NCI-H524 treated with DMSO at 0.1 percent for 48 hours (cell line): ENCODE data around the gene INPPL1.

Experiments
- DNase-seq: peaks from one replicate; lab custom pipeline; 2025; lab: John Stamatoyannopoulos, UW

The INPPL1 gene

GRCh38 chr11:72233056-72233772, 8.6 kb downstream of the INPPL1 start:
- DNase-seq: no peak

- no peak for DNase-seq
These were observed 9.4 kb downstream of the INPPL1 start for GRCh38 chr11:72233773-72234513.

- no peak for DNase-seq
These were observed 9.9 kb downstream of the INPPL1 start for GRCh38 chr11:72234514-72234830.

- no peak for DNase-seq
These were observed 10.4 kb downstream of the INPPL1 start for GRCh38 chr11:72234920-72235319.

GRCh38 chr11:72235351-72236057, 10.9 kb downstream of the INPPL1 start:
- no peak for DNase-seq

- DNase-seq: no peak
These were observed 11.6 kb downstream of the INPPL1 start for GRCh38 chr11:72236083-72236697.

- DNase-seq: no peak
These were observed 12.2 kb downstream of the INPPL1 start for GRCh38 chr11:72236774-72237111.

- peak; percentile 52 for DNase-seq
These were observed 12.8 kb downstream of the INPPL1 start for GRCh38 chr11:72237112-72237931.

- no peak for DNase-seq
These were observed 13.5 kb downstream of the INPPL1 start for GRCh38 chr11:72238040-72238450.

- DNase-seq: no peak
These were observed 14.1 kb downstream of the INPPL1 start for GRCh38 chr11:72238492-72239312.

GRCh38 chr11:72239313-72239848, 14.8 kb downstream of the INPPL1 start:
- DNase-seq: no peak

GRCh38 chr11:72239849-72240460, 15.4 kb downstream of the INPPL1 start:
- no peak for DNase-seq

- no peak for DNase-seq
These were observed 16.1 kb downstream of the INPPL1 start for GRCh38 chr11:72240461-72241290.

- no peak for DNase-seq
These were observed 16.8 kb downstream of the INPPL1 start for GRCh38 chr11:72241291-72241781.

GRCh38 chr11:72242141-72242540, 17.6 kb downstream of the INPPL1 start:
- DNase-seq: no peak

GRCh38 chr11:72243173-72244059, 18.8 kb downstream of the INPPL1 start:
- no peak for DNase-seq

- DNase-seq: no peak
These were observed 19.4 kb downstream of the INPPL1 start, which contains the start of gene PHOX2A for GRCh38 chr11:72244060-72244360. PHOX2A (minus strand) TSS chr11:72244176; CDS start chr11:72244004, 172 bp downstream.
